ENCODE results near the gene FBXW11. TPM values are rescaled to one million over a fixed set of nuclear protein-coding genes. Genes with fewer than 3 reads are reported as not detected.

FBXW11 gene
- total RNA-seq, 1 experiment from 2014 or later: 34.9 TPM

- DNase-seq (ENCODE audit: low spot score): no peak
- ChIA-PET CTCF (no interaction called here), POLR2A (ENCODE audit: low non-redundant PET) (no interaction called here)
- Histone ChIP-seq H3K4me1 (ENCODE audit: insufficient read depth, low read length, poor library complexity, severe bottlenecking) (no peaks in the 10 kb centered on the region), H3K27me3 (replicated peaks; ENCODE audit: insufficient read depth, low read depth, low read length, poor library complexity) (no peaks in the 10 kb centered on the region), H3K27ac (ENCODE audit: low read depth, low read length, poor library complexity, severe bottlenecking) (no peak overlapping the region), H3K9me3 (ENCODE audit: low read depth, low read length, poor library complexity, severe bottlenecking) (no peaks in the 10 kb centered on the region), H3K36me3 (ENCODE audit: insufficient read depth, low read length, poor library complexity, severe bottlenecking) (no peaks in the 10 kb centered on the region), H3K4me3 (ENCODE audit: low read depth, low read length, poor library complexity, severe bottlenecking) (no peak overlapping the region)
- BruUV-seq (replicated peaks): no TSS peak
- intact Hi-C loops (cut with micrococcal nuclease; ENCODE audit: unreplicated experiment): no loop called here
- TF ChIP-seq EZH2 (IDR thresholded peaks at IDR 0.05; ENCODE audit: borderline replicate concordance, low read depth, low read length, poor library complexity, severe bottlenecking): no peak
- TF ChIP-seq CTCF (conservative IDR thresholded peaks at IDR 0.05; ENCODE audit: low read depth, low read length): no peak
Measured at GRCh38 chr5:171835066-171835465, 171.4 kb downstream of the FBXW11 start.

GRCh38 chr5:171834461-171834860 lies 172.0 kb downstream of the FBXW11 start:
- POLR2A ChIA-PET (ENCODE audit: low non-redundant PET): no interaction called here
- intact Hi-C loops (cut with micrococcal nuclease; ENCODE audit: unreplicated experiment): no loop called here
- H3K27ac ChIP-seq (ENCODE audit: low read depth, low read length, poor library complexity, severe bottlenecking): no peak overlapping the region

GRCh38 chr5:171832775-171833174 lies 173.7 kb downstream of the FBXW11 start:
- no peak for TF ChIP-seq CTCF (conservative IDR thresholded peaks at IDR 0.05; ENCODE audit: low read depth, low read length)
- TF ChIP-seq EZH2 (IDR thresholded peaks at IDR 0.05; ENCODE audit: borderline replicate concordance, low read depth, low read length, poor library complexity, severe bottlenecking): no peak
- BruUV-seq (replicated peaks): no TSS peak
- no peaks in the 10 kb centered on the region for H3K4me1 ChIP-seq (ENCODE audit: insufficient read depth, low read length, poor library complexity, severe bottlenecking)
- no peak overlapping the region for H3K27ac ChIP-seq (ENCODE audit: low read depth, low read length, poor library complexity, severe bottlenecking)
- H3K4me3 ChIP-seq (ENCODE audit: low read depth, low read length, poor library complexity, severe bottlenecking): no peak overlapping the region
- DNase-seq (ENCODE audit: low spot score): no peak
- intact Hi-C loops (cut with micrococcal nuclease; ENCODE audit: unreplicated experiment): no loop called here
- ChIA-PET POLR2A (ENCODE audit: low non-redundant PET) (no interaction called here), CTCF (no interaction called here)
- H3K9me3 ChIP-seq (ENCODE audit: low read depth, low read length, poor library complexity, severe bottlenecking): no peaks in the 10 kb centered on the region
- no peaks in the 10 kb centered on the region for H3K36me3 ChIP-seq (ENCODE audit: insufficient read depth, low read length, poor library complexity, severe bottlenecking)
- H3K27me3 ChIP-seq (replicated peaks; ENCODE audit: insufficient read depth, low read depth, low read length, poor library complexity): peaks cover 5% of the 10 kb centered on the region

More at GRCh38 chr5:171834461-171834860, 172.0 kb downstream of the FBXW11 start:
- no peaks in the 10 kb centered on the region for H3K9me3 ChIP-seq (ENCODE audit: low read depth, low read length, poor library complexity, severe bottlenecking)
- DNase-seq (ENCODE audit: low spot score): no peak
- BruUV-seq (replicated peaks): no TSS peak
- no peak for TF ChIP-seq EZH2 (IDR thresholded peaks at IDR 0.05; ENCODE audit: borderline replicate concordance, low read depth, low read length, poor library complexity, severe bottlenecking)
- TF ChIP-seq CTCF (conservative IDR thresholded peaks at IDR 0.05; ENCODE audit: low read depth, low read length): no peak
- no peaks in the 10 kb centered on the region for H3K36me3 ChIP-seq (ENCODE audit: insufficient read depth, low read length, poor library complexity, severe bottlenecking)
- H3K27me3 ChIP-seq (replicated peaks; ENCODE audit: insufficient read depth, low read depth, low read length, poor library complexity): peaks cover 1% of the 10 kb centered on the region
- H3K4me1 ChIP-seq (ENCODE audit: insufficient read depth, low read length, poor library complexity, severe bottlenecking): no peaks in the 10 kb centered on the region
- H3K4me3 ChIP-seq (ENCODE audit: low read depth, low read length, poor library complexity, severe bottlenecking): no peak overlapping the region
- CTCF ChIA-PET: no interaction called here
